H1 (cell line): ENCODE data around the gene GRM7.

Source experiments
- CBX5 ChIP-seq: fragments of 300-800, 300-1000 bp; sonication (generic); IDR thresholded peaks from 2 replicates; pipeline ENCODE4 v1.7.1; 2016; ENCODE audit warnings: antibody characterized with exemption, low read length, low read depth
- CEBPB ChIP-seq: IDR thresholded peaks from 2 replicates; pipeline ENCODE4 v1.6.1; 2012; ENCODE audit warnings: low read depth, low read length
- CTCF ChIP-seq, 3 experiments: IDR thresholded peaks; 1 replicate in 2 of 3; 2 replicates in 1 of 3; pipeline versions ENCODE4 v1.5.1 to v1.6.1; 2011; ENCODE audit warnings: low read length in 3 of 3, mild to moderate bottlenecking in 3 of 3, inconsistent platforms in 2 of 3, low read depth in 1 of 3, moderate library complexity in 1 of 3; ENCODE audit not compliant: insufficient read depth in 1 of 3; ENCODE audit errors: control extremely low read depth in 1 of 3
- POLR2A ChIP-seq, 2 experiments: IDR thresholded peaks; 1 replicate in 1 of 2; 2 replicates in 1 of 2; pipeline ENCODE4 v1.6.1; 2011; ENCODE audit warnings: low read depth in 2 of 2, low read length in 2 of 2, mild to moderate bottlenecking in 2 of 2; ENCODE audit errors: control extremely low read depth in 1 of 2
- POLR2AphosphoS5 ChIP-seq: IDR thresholded peaks from 2 replicates; pipeline ENCODE4 v1.6.1; 2011; ENCODE audit warnings: low read depth, low read length
- SP1 ChIP-seq: IDR thresholded peaks from 2 replicates; pipeline ENCODE4 v1.6.1; 2011; ENCODE audit warnings: low read depth, low read length
- SUZ12 ChIP-seq: fragments of 200-600 bp; sonication (generic); IDR thresholded peaks from 2 replicates; pipeline ENCODE4 v1.6.1; 2012; ENCODE audit warnings: mild to moderate bottlenecking, inconsistent platforms, low read length, moderate library complexity, mixed read lengths

GRCh38 chr3:6971933-6972332 is 111.0 kb downstream of the GRM7 start:
- TF ChIP-seq SUZ12 (no peak), CTCF (IDR thresholded peaks at IDR 0.05; ENCODE audit: control extremely low read depth in 1 of 3, insufficient read depth in 1 of 3, low read depth in 1 of 3, low read length in 3 of 3) (no peak), CBX5 (no peak), POLR2A (IDR thresholded peaks at IDR 0.05; ENCODE audit: control extremely low read depth in 1 of 2, low read depth in 2 of 2, low read length in 2 of 2) (no peak), SP1 (no peak), POLR2AphosphoS5 (no peak), CEBPB (no peak)
